Islet precursor cell (in vitro differentiated cells): ENCODE measurements around the gene HAUS1.
"Not testable (repeated sequence)": the region's sequence is repeated elsewhere in the genome, so short reads cannot be mapped to it uniquely, and the experiment has no call there.

ENCODE experiments used
- DNase-seq: peaks from one replicate; pipeline ENCODE4 v3.0.0-alpha.2; 2018

Gene HAUS1

DNA sequence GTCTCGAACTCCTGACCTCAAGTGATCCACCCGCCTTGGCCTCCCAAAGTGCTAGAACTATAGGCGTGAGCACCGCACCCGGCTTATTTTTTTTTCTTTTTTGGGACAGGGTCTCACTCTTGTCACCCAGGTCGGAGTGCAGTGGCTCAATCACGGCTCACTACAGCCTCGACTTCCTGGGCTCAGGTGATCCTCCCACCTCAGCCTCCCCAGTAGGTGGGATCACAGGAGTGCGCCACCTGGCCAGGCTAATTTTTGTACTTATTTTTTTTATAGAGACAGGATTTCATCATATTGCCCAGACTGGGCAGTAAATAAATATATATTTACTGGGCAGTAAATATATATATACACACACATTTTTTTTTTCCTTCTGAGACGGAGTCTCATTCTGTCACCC lies 8.7 kb upstream of the HAUS1 start:
- DNase-seq = no peak

- no peak for DNase-seq
Observed at GRCh38 chr18:46096651-46097300, 7.4 kb upstream of the HAUS1 start.

GRCh38 chr18:46097431-46097800 lies 6.8 kb upstream of the HAUS1 start:
- no peak for DNase-seq

- DNase-seq = peak; percentile 92
Observed at GRCh38 chr18:46097801-46098615, 6.2 kb upstream of the HAUS1 start, which contains the start of gene ATP5F1A. ATP5F1A (minus strand) TSS chr18:46098296; CDS start chr18:46098231, 65 bp downstream.

- no peak for DNase-seq
Observed at GRCh38 chr18:46098616-46098933, 5.6 kb upstream of the HAUS1 start.

- no peak for DNase-seq
Observed at GRCh38 chr18:46099463-46099862, 4.7 kb upstream of the HAUS1 start.

DNA sequence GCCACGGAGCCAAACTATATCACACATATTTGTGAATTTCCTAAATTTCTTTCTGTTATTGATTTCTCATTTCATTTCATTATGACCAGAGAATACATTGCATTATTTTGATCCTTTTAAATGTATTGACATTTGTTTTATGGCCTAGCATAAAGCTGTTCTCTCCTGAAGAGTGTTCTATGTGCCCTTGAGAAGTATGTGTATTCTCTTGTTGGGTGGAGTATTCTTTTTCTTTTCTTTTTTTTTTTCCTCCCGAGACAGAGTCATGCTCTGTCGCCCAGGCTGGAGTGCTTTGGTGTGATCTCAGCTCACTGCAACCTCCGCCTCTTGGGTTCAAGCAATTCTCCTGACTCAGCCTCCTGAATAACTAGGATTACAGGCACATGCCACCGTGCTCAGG lies 5.2 kb downstream of the HAUS1 start:
- DNase-seq = no peak

DNA sequence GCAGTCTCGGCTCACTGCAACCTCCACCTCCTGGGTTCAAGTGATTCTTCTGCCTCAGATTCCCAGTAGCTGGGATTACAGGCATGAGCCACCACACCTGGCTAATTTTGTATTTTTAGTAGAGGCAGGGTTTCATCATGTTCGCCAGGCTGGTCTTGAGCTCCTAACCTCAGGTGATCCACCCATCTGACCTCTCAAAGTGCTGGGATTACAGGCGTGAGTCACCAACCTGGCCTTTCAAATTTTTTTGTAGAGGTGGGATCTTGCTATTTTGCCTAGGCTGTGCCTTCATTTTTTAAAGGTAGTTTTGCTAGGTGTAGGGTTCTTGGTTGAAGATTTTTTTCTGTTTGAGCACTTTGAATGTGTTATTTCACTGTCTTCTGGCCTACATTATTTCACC lies 6.2 kb downstream of the HAUS1 start:
- DNase-seq = peak; percentile 76

- DNase-seq = no peak
Observed at GRCh38 chr18:46113751-46114150, 9.6 kb downstream of the HAUS1 start.

DNA sequence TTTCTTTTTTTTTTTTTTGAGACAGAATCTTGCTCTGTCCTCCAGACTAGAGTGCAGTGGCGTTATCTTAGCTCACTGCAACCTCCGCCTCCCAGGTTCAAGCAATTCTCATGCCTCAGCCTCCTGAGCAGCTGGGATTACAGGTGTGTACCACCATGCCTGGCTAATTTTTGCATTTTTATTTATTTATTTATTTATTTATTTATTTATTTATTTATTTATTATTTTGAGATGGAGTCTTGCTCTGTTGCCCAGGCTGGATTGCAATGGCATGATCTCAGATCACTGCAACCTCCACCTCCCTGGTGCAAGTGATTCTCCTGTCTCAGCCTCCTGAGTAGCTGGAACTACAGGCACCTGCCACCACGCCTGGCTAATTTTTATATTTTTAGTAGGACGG lies 22.4 kb downstream of the HAUS1 start:
- DNase-seq = not testable (repeated sequence)

DNA sequence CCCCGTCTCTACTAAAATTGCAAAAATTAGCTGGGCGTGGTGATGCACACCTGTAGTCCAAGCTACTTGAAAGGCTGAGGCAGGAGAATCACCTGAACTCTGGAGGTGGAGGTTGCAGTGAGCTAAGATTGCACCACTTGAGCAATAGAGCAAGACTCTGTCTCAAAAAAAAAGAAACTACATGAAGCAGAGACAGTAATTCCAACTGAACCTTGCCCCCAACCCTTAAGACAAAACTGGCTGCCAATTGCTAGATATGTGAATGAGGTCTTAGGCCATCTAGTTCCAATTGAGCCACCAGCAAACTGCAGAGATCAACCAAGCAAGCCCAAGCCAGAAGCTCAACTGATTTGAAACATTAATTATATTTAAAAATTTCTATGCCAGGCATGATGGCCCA lies 25.9 kb downstream of the HAUS1 start:
- DNase-seq = no peak

DNA sequence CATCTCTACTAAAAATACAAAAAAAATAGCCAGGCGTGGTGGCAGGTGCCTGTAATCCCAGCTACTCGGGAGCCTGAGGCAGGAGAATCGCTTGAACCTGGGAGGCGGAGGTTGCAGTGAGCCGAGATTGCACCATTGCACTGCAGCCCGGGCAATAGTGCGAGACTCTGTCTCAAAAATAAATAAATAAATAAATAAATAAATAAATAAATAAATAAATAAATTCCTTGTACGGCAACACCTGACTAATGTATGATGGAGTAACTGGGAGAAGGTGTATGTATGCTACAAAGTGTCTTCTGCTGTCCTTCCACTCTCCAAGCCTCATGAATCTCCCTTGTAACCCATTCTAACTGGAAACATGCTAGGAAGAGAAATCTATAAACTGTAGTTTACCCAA lies 26.4 kb downstream of the HAUS1 start:
- not testable (repeated sequence) for DNase-seq

- no peak for DNase-seq
Observed at GRCh38 chr18:46133534-46133933, 29.3 kb downstream of the HAUS1 start.

DNA sequence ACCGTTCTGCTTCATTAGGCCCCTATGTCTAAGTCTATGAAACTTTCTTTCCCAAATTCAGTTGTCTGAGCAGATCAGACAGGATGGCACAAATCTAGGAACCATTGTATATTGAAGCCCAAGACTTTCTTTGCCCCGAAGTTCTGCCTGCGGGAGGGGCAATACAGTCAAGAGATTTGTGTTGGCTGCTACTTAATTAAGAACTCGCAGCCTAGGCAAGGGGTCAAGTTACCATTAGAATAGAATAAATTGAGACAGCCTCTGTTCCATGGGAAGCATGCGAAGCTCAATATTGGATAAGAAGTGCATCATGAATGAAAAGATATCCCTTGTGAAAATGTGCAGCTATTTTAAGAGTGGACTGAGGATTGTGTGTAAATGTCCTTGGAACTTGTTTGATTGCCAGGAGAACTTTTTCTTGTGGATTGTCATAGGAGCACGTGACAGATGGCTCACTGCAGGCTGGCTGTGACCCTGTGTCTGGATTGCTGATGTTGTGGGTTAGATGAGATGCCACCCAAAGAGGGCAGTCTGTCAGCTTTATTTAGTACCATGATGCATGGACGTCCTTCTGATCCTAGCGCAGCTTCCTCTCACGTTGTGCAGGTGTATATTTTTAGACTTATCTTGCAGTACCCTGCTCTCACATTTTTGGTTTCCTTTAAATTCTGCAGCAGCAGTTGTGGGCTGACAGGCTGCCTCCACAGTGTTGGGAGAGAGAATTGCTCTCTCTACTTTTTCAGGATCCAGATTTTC lies 30.9 kb downstream of the HAUS1 start:
- DNase-seq = peak; percentile 45

DNA sequence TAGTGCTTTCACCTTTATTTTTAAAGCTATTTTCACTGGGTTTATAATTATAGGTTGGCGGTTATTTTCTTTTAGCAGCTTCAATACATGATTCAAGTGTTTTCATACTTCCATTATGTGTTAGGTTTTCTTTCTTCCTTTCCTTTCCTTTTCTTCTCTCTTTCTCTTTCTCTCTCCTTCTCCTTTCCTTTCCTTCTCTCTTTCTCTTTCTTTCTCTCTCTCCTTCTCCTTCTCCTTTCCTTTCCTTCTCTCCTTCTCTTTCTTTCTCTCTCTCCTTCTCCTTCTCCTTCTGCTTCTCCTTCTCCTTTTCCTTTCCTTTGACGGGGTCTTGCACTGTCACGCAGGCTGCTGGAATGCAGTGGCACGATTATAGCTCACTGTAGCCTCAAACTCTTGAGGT lies 36.0 kb downstream of the HAUS1 start:
- no peak for DNase-seq

DNA sequence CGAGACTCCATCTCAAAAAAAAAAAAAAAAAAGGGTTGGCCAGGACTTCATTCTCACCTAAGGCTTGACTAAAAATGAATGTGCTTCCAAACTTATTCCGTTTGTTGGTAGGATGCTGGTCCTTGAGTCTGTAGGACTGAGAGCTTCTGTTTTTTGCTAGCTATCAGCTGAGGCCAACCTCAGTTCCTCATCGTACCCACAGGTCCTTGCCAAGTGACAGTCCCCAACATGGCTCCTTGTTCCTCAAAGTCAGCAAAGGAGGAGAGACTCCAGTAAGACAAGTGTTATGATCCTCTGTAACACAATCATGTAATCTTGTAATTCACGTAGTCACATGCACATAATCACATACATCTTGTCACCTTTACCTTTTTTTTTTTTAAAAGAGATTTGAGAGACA lies 37.0 kb downstream of the HAUS1 start:
- DNase-seq = no peak

DNA sequence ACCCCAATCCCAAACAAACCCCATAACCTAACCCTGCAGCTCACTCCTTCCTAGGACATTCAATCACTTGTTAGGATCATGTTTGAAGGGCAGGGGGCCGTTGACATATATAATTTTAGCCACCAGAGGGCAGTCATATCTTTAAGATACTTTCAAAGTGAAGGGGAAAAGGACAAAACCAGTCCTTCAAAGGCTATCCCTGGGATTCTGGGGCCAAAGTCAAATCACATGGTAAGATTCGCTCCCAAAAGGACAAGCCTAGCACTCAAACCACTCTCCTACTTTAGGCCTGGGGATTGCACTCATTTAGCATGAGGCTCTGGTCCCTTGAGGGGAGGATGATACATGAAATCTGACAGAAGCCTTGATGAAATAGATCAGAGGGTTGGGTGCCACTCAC lies 44.6 kb downstream of the HAUS1 start:
- DNase-seq = peak; percentile 86

DNA sequence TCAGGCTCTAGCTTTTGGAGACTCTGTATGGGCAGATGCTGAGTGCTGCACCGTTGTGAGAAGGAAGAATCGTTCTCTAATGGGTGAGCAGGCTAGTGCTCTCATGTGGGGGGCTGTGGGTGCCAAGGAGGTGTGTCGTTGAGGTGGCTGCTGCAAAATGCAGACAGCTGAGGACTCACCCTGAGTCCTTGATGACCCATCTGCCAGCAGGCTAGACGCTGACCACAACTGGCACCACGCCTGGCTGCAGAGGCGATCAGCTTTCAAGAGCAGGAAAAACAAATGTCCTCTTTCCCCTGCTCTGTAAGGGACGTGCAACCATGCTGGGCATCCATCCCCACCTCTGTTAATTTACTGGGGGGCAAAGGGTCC lies 48.2 kb downstream of the HAUS1 start:
- DNase-seq = no peak

DNA sequence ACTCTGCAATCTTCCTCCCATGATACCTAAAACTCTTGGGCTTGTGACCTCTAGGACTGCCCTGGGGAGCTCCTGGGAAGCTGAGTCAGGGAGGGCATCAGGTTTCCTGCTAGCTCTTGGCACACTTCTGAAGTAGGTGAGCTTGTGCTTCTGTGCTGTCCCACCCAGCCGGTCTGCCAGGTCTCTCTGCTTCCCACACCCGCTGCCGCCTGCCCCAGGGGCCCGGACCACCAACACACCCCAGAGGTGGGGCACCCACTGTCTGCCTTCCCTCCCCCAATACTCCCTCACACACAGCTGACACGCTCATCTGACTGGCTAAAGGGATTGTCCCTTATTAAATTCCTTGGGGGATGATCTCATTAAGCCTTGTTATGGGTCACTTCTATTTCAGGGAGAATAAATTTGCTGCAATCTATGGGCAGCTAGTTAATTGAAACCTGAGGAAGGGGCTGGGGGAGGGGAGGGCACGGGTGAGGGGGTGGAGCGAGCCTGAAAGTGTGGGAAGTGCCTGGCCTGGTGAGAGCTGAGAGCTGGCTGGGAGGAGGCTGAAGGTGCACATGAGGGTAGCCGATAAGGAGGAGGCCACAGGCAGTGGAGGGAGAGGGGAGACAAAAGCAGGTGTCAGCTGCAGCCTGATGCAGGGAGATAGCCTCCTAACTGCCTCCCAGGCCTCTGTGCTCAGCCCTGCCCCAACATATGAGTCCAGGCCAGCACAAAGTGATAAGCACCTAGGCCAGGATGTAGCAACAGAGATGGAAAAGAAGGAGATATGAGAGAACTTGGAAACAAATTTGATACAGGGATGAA lies 48.8 kb downstream of the HAUS1 start:
- DNase-seq = no peak

DNA sequence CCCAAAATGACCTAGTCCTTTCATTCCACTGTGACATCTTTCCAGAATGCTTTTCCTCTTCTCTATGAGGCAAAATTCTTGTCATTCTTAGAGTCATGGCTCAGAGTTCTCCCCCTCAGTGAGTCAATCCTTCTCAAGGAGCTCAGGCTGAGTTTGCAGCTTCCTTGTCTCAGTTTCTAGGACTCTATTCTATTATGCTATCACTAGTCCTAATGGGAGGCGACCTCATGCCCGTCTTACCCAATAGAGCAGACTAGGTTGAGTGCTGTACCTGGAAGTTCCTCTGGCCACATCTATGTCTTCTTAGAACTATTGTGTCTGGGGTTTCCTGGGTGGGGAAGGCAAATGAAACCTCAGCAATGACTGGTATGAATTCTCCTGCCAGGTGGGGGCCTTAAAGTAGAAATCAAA lies 51.5 kb downstream of the HAUS1 start:
- peak; percentile 93 for DNase-seq

DNA sequence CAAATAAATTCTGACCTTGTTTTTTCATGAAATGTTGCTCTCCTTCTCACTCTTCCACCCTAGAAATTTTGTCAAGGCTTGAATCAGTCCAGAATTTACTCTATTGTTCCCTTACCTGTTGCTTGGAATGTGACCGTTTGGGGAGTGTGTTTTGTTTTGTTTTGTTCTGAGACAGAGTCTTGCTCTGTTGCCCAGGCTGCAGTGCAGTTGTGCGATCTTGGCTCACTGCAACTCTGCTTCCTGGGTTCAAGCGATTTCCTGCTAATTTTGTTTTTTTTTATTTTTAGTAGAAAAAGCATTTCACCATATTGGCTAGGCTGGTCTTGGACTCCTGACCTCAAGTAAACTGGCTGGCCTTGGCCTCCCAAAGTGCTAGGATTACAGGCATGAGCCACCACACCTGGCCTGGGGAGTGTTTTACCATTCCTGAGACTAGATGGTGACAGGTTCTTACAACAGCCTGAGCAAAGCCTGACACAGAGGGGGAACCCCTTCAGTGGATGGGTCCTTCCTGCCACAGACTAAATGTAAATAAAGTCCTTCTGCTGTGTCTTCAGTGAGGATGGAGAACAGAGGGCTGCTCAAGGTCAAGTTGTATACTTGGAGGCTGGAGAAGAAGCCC lies 52.0 kb downstream of the HAUS1 start:
- DNase-seq = no peak

GRCh38 chr18:46156843-46157242 lies 52.7 kb downstream of the HAUS1 start:
- no peak for DNase-seq

- DNase-seq = peak; percentile 96
Observed at GRCh38 chr18:46158499-46158898, 54.3 kb downstream of the HAUS1 start.
